Measurements from ENCODE around the gene NOCT.
A peak's percentile ranks its signal among the peaks of the same experiment; 100 is the strongest.

NOCT gene

DNA sequence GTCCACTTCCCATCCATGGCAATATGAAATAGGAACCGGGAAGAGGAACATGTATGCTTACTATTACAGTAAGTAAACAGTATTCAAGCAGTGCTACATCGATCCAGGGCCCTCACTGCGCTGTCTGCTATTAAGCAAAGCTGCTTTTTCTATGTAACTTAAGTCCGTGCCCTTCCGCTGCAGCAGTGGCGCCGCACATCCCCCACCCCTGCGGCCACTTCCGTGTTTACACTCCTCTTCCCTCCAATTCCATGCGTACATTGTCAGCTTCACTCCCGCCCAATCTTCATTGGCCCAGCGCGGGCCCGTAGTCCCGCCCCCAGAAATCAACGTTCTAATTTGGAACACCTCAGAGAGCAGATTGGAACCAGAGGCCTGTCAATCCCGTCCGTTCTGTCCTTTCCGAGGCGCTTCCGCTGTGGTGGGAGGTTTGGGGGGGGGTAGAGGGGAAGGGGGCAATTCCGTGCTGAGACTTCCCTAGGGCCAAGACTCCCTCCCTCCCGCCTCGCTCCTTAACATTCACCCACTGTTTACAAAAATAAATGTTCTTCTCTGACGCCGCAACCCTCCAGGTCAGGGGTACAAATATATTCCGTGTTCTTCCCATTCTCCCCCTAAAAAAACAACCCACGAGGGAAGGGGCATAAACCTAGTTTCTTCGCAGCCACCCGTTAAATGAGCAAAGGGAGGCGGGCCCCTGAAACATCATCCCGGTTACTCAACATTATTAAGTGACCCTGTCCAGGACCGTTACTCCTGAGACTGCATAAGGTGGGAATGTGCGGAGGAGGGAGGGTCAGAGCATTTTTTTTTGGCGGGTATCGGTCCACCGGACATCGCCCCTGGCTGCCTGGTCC is 67.4 kb downstream of the NOCT start (continued):
- TF ChIP-seq KLF16 (tag by site-specific recombination; IDR thresholded peaks at IDR 0.05) (no peak), ZNF76 (tag by site-specific recombination; IDR thresholded peaks at IDR 0.05; ENCODE audit: borderline replicate concordance, low read depth) (peak; percentile 29; the same call in 1 of the 2 replicates), ZNF138 (tag by site-specific recombination; IDR thresholded peaks at IDR 0.05; ENCODE audit: borderline replicate concordance) (no peak), ZNF112 (tag by site-specific recombination; IDR thresholded peaks at IDR 0.05) (no peak), TRIM28 (IDR thresholded peaks at IDR 0.05; ENCODE audit: borderline replicate concordance, low read length) (peak; percentile 75), HOXA7 (CRISPR knock-in tag; IDR thresholded peaks at IDR 0.05; ENCODE audit: borderline replicate concordance) (no peak), HOXD13 (CRISPR knock-in tag; IDR thresholded peaks at IDR 0.05; ENCODE audit: borderline replicate concordance) (no peak), ZNF169 (tag by site-specific recombination; IDR thresholded peaks at IDR 0.05) (no peak), ZNF529 (tag by site-specific recombination; IDR thresholded peaks at IDR 0.05; ENCODE audit: insufficient replicate concordance) (no peak), PRDM1 (tag by site-specific recombination; IDR thresholded peaks at IDR 0.05) (no peak), ZBTB7A (tag by site-specific recombination; IDR thresholded peaks at IDR 0.05; ENCODE audit: low read depth) (peak; percentile 1; the same call in 1 of the 2 replicates), ZNF423 (tag by site-specific recombination; IDR thresholded peaks at IDR 0.05) (no peak), KLF8 (tag by site-specific recombination; IDR thresholded peaks at IDR 0.05) (0 out of 2 replicates have a peak, but pooled peaks have one; percentile 36), SALL2 (tag by site-specific recombination; IDR thresholded peaks at IDR 0.05; ENCODE audit: borderline replicate concordance) (no peak), ZNF624 (tag by site-specific recombination; IDR thresholded peaks at IDR 0.05) (no peak), ZNF623 (tag by site-specific recombination; IDR thresholded peaks at IDR 0.05) (no peak), GLI2 (tag by site-specific recombination; IDR thresholded peaks at IDR 0.05; ENCODE audit: borderline replicate concordance, low read depth) (no peak), ZNF585B (tag by site-specific recombination; IDR thresholded peaks at IDR 0.05) (no peak), ZNF571 (tag by site-specific recombination; IDR thresholded peaks at IDR 0.05) (no peak), ZNF544 (tag by site-specific recombination; IDR thresholded peaks at IDR 0.05) (no peak), ZNF391 (tag by site-specific recombination; IDR thresholded peaks at IDR 0.05; ENCODE audit: borderline replicate concordance, low read depth) (no peak)
- TF ChIP-seq, protein P1, sequence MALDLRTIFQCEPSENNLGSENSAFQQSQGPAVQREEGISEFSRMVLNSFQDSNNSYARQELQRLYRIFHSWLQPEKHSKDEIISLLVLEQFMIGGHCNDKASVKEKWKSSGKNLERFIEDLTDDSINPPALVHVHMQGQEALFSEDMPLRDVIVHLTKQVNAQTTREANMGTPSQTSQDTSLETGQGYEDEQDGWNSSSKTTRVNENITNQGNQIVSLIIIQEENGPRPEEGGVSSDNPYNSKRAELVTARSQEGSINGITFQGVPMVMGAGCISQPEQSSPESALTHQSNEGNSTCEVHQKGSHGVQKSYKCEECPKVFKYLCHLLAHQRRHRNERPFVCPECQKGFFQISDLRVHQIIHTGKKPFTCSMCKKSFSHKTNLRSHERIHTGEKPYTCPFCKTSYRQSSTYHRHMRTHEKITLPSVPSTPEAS (tag by site-specific recombination; IDR thresholded peaks at IDR 0.05), result no peak
- TF ChIP-seq, protein P2, sequence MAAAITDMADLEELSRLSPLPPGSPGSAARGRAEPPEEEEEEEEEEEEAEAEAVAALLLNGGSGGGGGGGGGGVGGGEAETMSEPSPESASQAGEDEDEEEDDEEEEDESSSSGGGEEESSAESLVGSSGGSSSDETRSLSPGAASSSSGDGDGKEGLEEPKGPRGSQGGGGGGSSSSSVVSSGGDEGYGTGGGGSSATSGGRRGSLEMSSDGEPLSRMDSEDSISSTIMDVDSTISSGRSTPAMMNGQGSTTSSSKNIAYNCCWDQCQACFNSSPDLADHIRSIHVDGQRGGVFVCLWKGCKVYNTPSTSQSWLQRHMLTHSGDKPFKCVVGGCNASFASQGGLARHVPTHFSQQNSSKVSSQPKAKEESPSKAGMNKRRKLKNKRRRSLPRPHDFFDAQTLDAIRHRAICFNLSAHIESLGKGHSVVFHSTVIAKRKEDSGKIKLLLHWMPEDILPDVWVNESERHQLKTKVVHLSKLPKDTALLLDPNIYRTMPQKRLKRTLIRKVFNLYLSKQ (tag by site-specific recombination; IDR thresholded peaks at IDR 0.05; ENCODE audit: borderline replicate concordance), result no peak
- TF ChIP-seq, protein P3, sequence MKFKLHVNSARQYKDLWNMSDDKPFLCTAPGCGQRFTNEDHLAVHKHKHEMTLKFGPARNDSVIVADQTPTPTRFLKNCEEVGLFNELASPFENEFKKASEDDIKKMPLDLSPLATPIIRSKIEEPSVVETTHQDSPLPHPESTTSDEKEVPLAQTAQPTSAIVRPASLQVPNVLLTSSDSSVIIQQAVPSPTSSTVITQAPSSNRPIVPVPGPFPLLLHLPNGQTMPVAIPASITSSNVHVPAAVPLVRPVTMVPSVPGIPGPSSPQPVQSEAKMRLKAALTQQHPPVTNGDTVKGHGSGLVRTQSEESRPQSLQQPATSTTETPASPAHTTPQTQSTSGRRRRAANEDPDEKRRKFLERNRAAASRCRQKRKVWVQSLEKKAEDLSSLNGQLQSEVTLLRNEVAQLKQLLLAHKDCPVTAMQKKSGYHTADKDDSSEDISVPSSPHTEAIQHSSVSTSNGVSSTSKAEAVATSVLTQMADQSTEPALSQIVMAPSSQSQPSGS (tag by site-specific recombination; IDR thresholded peaks at IDR 0.05; ENCODE audit: low read depth), result no peak
- TF ChIP-seq, protein P4, sequence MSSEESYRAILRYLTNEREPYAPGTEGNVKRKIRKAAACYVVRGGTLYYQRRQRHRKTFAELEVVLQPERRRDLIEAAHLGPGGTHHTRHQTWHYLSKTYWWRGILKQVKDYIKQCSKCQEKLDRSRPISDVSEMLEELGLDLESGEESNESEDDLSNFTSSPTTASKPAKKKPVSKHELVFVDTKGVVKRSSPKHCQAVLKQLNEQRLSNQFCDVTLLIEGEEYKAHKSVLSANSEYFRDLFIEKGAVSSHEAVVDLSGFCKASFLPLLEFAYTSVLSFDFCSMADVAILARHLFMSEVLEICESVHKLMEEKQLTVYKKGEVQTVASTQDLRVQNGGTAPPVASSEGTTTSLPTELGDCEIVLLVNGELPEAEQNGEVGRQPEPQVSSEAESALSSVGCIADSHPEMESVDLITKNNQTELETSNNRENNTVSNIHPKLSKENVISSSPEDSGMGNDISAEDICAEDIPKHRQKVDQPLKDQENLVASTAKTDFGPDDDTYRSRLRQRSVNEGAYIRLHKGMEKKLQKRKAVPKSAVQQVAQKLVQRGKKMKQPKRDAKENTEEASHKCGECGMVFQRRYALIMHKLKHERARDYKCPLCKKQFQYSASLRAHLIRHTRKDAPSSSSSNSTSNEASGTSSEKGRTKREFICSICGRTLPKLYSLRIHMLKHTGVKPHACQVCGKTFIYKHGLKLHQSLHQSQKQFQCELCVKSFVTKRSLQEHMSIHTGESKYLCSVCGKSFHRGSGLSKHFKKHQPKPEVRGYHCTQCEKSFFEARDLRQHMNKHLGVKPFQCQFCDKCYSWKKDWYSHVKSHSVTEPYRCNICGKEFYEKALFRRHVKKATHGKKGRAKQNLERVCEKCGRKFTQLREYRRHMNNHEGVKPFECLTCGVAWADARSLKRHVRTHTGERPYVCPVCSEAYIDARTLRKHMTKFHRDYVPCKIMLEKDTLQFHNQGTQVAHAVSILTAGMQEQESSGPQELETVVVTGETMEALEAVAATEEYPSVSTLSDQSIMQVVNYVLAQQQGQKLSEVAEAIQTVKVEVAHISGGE (tag by site-specific recombination; conservative IDR thresholded peaks at IDR 0.05; ENCODE audit: low read depth), result peak; percentile 93
- TF ChIP-seq, protein P5, sequence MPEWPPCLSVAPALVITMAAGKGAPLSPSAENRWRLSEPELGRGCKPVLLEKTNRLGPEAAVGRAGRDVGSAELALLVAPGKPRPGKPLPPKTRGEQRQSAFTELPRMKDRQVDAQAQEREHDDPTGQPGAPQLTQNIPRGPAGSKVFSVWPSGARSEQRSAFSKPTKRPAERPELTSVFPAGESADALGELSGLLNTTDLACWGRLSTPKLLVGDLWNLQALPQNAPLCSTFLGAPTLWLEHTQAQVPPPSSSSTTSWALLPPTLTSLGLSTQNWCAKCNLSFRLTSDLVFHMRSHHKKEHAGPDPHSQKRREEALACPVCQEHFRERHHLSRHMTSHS (tag by site-specific recombination; IDR thresholded peaks at IDR 0.05), result no peak
- TF ChIP-seq, protein P6, sequence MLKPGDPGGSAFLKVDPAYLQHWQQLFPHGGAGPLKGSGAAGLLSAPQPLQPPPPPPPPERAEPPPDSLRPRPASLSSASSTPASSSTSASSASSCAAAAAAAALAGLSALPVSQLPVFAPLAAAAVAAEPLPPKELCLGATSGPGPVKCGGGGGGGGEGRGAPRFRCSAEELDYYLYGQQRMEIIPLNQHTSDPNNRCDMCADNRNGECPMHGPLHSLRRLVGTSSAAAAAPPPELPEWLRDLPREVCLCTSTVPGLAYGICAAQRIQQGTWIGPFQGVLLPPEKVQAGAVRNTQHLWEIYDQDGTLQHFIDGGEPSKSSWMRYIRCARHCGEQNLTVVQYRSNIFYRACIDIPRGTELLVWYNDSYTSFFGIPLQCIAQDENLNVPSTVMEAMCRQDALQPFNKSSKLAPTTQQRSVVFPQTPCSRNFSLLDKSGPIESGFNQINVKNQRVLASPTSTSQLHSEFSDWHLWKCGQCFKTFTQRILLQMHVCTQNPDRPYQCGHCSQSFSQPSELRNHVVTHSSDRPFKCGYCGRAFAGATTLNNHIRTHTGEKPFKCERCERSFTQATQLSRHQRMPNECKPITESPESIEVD (tag by site-specific recombination; IDR thresholded peaks at IDR 0.05), result 0 out of 2 replicates have a peak, but pooled peaks have one; percentile 18
- TF ChIP-seq, protein P7, sequence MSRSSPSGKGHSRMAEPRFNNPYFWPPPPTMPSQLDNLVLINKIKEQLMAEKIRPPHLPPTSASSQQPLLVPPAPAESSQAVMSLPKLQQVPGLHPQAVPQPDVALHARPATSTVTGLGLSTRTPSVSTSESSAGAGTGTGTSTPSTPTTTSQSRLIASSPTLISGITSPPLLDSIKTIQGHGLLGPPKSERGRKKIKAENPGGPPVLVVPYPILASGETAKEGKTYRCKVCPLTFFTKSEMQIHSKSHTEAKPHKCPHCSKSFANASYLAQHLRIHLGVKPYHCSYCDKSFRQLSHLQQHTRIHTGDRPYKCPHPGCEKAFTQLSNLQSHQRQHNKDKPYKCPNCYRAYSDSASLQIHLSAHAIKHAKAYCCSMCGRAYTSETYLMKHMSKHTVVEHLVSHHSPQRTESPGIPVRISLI (tag by site-specific recombination; IDR thresholded peaks at IDR 0.05), result 0 out of 2 replicates have a peak, but pooled peaks have one; percentile 30
